ENCODE measurements around the gene ZBTB7C. TPM values are rescaled to one million over a fixed set of nuclear protein-coding genes. Genes with fewer than 3 reads are reported as not detected.

Gene ZBTB7C
- total RNA-seq, 1 experiment from 2014 or later, result 0.32 TPM

DNA sequence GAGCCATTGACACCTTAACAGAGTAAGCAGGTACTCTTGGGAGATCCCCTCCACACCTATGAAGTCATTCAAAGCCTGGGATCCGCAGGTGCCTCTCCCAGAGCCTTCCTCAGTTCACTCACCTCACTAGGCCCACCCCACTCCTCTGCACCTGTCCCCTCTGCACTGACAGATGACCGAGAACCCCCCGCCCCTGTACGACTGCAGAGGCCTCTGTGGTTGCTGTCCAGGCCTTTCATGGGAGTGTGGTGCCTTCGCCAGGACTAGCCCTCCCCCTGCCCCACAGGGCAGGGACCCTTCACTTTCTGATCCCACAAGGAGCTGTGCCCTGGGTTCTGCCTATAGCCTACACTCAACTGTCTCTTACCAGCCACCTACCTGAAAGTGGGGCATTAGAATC is 238.5 kb downstream of the ZBTB7C start:
- no peak overlapping the region for H3K27ac ChIP-seq (ENCODE audit: low read depth, low read length, poor library complexity, severe bottlenecking)
- H3K36me3 ChIP-seq (ENCODE audit: insufficient read depth, low read length, poor library complexity, severe bottlenecking), result no peaks in the 10 kb centered on the region
- DNase-seq (ENCODE audit: low spot score), result no peak
- ChIA-PET POLR2A (ENCODE audit: low non-redundant PET) (no interaction called here), CTCF (no interaction called here)
- H3K4me3 ChIP-seq (ENCODE audit: low read depth, low read length, poor library complexity, severe bottlenecking), result no peak overlapping the region
- BruUV-seq (replicated peaks), result no TSS peak
- intact Hi-C loops (cut with micrococcal nuclease; ENCODE audit: unreplicated experiment), result no loop called here
- H3K4me1 ChIP-seq (ENCODE audit: insufficient read depth, low read length, poor library complexity, severe bottlenecking), result no peaks in the 10 kb centered on the region
- H3K27me3 ChIP-seq (replicated peaks; ENCODE audit: insufficient read depth, low read depth, low read length, poor library complexity), result no peaks in the 10 kb centered on the region
- no peaks in the 10 kb centered on the region for H3K9me3 ChIP-seq (ENCODE audit: low read depth, low read length, poor library complexity, severe bottlenecking)
- TF ChIP-seq, protein P1, sequence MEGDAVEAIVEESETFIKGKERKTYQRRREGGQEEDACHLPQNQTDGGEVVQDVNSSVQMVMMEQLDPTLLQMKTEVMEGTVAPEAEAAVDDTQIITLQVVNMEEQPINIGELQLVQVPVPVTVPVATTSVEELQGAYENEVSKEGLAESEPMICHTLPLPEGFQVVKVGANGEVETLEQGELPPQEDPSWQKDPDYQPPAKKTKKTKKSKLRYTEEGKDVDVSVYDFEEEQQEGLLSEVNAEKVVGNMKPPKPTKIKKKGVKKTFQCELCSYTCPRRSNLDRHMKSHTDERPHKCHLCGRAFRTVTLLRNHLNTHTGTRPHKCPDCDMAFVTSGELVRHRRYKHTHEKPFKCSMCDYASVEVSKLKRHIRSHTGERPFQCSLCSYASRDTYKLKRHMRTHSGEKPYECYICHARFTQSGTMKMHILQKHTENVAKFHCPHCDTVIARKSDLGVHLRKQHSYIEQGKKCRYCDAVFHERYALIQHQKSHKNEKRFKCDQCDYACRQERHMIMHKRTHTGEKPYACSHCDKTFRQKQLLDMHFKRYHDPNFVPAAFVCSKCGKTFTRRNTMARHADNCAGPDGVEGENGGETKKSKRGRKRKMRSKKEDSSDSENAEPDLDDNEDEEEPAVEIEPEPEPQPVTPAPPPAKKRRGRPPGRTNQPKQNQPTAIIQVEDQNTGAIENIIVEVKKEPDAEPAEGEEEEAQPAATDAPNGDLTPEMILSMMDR (conservative IDR thresholded peaks at IDR 0.05; ENCODE audit: low read depth, low read length), result no peak
- no peak for TF ChIP-seq EZH2 (IDR thresholded peaks at IDR 0.05; ENCODE audit: borderline replicate concordance, low read depth, low read length, poor library complexity, severe bottlenecking)

DNA sequence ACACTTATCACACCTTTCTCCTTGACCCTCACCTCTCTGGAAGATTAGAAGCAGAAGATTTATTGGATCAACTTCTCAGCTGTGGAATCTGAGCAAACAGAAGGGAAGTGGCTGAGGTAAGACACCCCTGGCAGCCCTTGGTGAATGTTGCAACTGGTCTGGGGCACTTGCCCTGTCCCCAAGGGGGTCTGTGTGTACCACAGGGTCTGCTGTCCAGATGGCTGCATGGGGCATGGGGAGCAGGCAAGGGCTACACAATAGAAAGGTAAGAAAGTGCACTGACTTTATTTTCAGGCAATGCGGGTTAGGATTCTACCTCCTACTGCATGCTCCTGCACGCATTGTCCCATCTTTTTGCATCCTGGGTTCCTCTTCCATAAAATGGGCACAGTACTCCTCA is 240.3 kb downstream of the ZBTB7C start:
- DNase-seq (ENCODE audit: low spot score), result no peak
- Histone ChIP-seq H3K36me3 (ENCODE audit: insufficient read depth, low read length, poor library complexity, severe bottlenecking) (no peaks in the 10 kb centered on the region), H3K27me3 (replicated peaks; ENCODE audit: insufficient read depth, low read depth, low read length, poor library complexity) (no peaks in the 10 kb centered on the region), H3K4me1 (ENCODE audit: insufficient read depth, low read length, poor library complexity, severe bottlenecking) (no peaks in the 10 kb centered on the region), H3K27ac (ENCODE audit: low read depth, low read length, poor library complexity, severe bottlenecking) (no peak overlapping the region), H3K9me3 (ENCODE audit: low read depth, low read length, poor library complexity, severe bottlenecking) (no peaks in the 10 kb centered on the region), H3K4me3 (ENCODE audit: low read depth, low read length, poor library complexity, severe bottlenecking) (no peak overlapping the region)
- no TSS peak for BruUV-seq (replicated peaks)
- TF ChIP-seq, protein P1 (conservative IDR thresholded peaks at IDR 0.05; ENCODE audit: low read depth, low read length), result no peak
- TF ChIP-seq EZH2 (IDR thresholded peaks at IDR 0.05; ENCODE audit: borderline replicate concordance, low read depth, low read length, poor library complexity, severe bottlenecking), result no peak
- CTCF ChIA-PET, result no interaction called here
- POLR2A ChIA-PET (ENCODE audit: low non-redundant PET), result no interaction called here
- intact Hi-C loops (cut with micrococcal nuclease; ENCODE audit: unreplicated experiment), result no loop called here

DNA sequence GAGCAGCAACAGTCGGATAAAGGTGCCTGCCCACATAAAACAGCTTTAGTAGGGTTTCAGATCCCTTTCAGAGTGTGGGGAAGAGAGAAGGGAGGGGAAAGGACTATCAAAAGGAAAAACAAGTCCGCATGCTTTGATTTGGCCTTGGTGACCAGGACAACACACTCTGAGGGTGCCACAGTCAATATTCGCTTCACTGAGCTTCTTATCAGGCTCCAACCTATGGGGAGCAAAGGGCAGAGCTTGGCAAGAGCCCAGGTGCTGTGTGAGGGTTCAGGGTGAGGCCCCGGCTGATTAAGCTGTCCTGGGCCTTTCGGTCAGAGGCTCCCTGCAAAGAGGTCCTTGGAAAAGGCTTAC is 241.3 kb downstream of the ZBTB7C start:
- Histone ChIP-seq H3K9me3 (ENCODE audit: low read depth, low read length, poor library complexity, severe bottlenecking) (no peaks in the 10 kb centered on the region), H3K4me1 (ENCODE audit: insufficient read depth, low read length, poor library complexity, severe bottlenecking) (no peaks in the 10 kb centered on the region), H3K36me3 (ENCODE audit: insufficient read depth, low read length, poor library complexity, severe bottlenecking) (no peaks in the 10 kb centered on the region), H3K27ac (ENCODE audit: low read depth, low read length, poor library complexity, severe bottlenecking) (no peak overlapping the region), H3K27me3 (replicated peaks; ENCODE audit: insufficient read depth, low read depth, low read length, poor library complexity) (no peaks in the 10 kb centered on the region), H3K4me3 (ENCODE audit: low read depth, low read length, poor library complexity, severe bottlenecking) (no peak overlapping the region)
- no TSS peak for BruUV-seq (replicated peaks)
- TF ChIP-seq EZH2 (IDR thresholded peaks at IDR 0.05; ENCODE audit: borderline replicate concordance, low read depth, low read length, poor library complexity, severe bottlenecking), result no peak
- TF ChIP-seq, protein P1 (conservative IDR thresholded peaks at IDR 0.05; ENCODE audit: low read depth, low read length), result no peak
- ChIA-PET CTCF (no interaction called here), POLR2A (ENCODE audit: low non-redundant PET) (no interaction called here)
- DNase-seq (ENCODE audit: low spot score), result no peak
- intact Hi-C loops (cut with micrococcal nuclease; ENCODE audit: unreplicated experiment), result no loop called here
